ENCODE data around the gene LGALS3BP.

DNA sequence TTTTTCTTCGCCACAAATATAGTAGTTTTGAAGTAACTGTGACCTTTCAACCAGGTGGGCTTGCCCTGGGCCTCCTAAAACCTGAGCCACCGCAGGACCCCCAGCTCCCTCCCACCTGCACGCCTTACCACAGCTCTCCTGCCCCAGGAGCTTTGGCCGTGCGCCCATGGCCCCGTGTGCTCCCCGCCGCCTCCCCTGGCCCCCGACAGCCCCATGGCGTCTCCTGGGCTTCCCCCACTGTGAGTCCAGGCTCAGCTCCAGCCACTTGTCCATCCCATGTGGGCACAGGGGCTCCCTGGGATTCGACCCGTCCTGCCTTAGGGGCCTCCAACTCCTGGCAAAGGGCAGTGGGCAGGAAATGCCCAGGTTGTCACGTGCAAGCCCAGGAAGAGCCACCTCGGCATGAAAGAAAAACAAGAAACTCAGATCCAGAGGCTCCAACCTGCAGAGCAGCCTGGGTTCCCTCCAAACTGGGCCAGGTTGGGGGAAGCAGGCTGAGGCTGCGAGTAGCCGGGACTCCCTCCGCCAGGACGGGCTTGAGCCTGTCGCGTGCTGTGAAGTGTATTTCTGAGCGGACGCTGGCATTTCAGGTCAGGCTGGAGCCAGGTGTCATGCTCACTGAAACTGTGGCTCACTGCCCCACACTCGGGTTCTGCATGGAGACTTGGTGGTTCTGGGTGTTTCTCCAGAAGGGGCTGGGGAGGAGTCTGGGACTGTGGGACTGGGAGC is 5.8 kb downstream of the LGALS3BP start:
- no peak for TF ChIP-seq POLR2A (IDR thresholded peaks at IDR 0.05)
- TF ChIP-seq, protein P1, sequence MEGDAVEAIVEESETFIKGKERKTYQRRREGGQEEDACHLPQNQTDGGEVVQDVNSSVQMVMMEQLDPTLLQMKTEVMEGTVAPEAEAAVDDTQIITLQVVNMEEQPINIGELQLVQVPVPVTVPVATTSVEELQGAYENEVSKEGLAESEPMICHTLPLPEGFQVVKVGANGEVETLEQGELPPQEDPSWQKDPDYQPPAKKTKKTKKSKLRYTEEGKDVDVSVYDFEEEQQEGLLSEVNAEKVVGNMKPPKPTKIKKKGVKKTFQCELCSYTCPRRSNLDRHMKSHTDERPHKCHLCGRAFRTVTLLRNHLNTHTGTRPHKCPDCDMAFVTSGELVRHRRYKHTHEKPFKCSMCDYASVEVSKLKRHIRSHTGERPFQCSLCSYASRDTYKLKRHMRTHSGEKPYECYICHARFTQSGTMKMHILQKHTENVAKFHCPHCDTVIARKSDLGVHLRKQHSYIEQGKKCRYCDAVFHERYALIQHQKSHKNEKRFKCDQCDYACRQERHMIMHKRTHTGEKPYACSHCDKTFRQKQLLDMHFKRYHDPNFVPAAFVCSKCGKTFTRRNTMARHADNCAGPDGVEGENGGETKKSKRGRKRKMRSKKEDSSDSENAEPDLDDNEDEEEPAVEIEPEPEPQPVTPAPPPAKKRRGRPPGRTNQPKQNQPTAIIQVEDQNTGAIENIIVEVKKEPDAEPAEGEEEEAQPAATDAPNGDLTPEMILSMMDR (IDR thresholded peaks at IDR 0.05) = no peak
